Superior temporal gyrus (tissue), 1 donor: ENCODE measurements around the gene ACTR3.

ENCODE experiments used
- DNase-seq: peaks from one replicate; pipeline ENCODE4 v3.0.0-alpha.2; 2016; ENCODE audit errors: extremely low spot score

Gene ACTR3

DNA sequence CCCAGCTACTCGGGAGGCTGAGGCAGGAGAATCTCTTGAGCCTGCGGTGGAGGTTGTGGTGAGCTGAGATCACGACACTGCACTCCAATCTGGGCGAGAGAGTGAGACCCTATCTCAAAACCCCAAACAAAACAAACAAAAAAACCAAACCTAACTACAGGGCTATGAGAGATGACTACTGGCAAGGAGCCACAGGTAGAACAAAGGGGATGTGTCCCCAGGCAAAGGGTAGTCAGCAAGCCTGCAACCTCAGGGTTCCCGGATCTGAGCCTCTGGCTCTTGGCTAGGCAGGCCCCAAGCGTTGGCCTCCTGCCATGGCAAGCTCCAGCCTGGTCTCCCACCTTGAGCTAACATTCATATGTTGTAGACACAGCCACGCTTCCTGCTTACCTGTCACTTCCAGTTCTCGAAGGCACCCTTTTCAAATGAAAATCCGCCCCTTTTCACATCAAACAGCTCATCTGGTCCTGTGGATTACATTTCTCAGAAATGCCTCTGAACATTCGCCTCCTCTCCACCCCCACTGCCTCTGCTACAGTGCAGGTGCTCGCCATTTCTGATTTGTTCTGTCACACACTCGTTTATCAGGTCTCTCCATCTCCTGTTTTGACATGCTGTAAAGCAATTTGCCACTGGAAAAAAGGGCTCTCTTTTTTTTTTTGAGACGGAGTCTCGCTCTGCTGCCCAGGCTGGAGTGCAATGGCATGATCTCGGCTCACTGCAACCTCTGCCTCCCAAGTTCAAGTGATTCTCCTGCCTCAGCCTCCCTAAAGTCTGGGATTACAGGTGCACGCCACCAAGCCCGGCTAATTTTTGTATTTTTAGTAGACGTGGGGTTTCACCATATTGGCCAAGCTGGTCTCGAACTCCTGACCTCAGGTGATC lies 13.1 kb upstream of the ACTR3 start:
- DNase-seq: no peak

- DNase-seq: no peak
These were observed 11.9 kb upstream of the ACTR3 start for GRCh38 chr2:113877711-113878598.

DNA sequence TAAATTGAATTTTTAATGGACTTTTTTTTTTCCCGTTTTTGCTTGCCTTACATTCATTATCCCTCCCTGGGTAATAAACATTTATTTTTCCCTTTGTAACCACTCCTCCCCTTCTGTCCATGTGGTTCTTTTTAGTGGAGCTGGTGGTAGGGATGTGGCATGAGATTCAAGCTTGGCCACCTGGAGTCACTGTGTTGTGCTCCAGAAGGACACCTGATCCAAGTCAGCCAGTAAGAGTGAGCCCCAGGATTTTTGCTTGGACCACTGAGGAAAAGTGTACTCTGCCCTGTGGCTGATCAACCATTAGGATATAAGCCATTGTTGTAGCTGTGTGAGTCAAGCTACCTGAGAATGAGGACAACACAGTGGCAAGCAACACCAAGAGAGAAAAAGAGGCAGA lies 11.1 kb upstream of the ACTR3 start:
- DNase-seq: no peak

DNA sequence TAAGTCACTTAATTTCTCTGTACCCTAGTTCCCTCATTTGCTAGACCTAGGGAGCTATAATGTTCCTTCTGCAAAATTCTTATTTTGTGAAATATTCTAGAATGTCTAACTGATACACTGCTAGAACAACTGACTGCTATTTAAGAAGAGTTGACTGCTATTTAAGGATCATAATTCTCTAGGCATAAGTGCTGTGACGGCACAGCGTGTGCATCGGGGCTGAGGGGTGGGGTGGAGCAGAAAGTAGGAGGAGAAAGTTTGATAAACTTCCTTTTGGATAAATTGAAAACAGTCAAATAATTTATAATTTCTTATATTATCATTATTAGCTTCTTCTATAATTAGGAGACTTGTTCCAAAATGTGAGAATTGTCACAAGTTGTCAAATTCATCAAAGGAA lies 10.4 kb upstream of the ACTR3 start:
- DNase-seq: no peak

DNA sequence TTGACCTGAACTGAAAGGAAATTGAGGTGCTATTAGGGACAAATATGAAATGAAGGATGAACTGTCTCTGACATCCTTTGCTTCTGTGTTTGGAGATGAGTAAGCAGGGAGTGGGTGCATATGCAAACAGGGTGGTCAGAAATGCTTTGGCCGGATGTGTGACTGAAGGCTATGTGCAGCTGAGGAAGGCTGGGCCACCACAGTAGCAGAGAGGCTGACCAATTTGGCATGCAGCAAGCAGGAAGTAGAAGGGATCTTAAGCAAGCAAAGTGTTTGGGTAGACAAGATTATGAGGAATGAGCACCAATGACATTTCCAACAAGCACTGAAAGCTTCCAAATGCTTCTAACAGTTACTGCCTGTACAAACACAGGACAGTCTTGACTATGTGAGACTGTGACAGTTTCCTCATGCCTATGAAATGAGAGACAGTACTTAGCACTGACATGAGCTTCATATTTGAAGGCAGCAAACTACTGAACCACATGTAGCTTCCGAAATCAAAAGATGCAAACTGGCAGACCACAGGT lies 3.3 kb upstream of the ACTR3 start:
- DNase-seq: no peak

- DNase-seq: no peak
These were observed 2.7 kb upstream of the ACTR3 start for GRCh38 chr2:113887009-113887792.

DNA sequence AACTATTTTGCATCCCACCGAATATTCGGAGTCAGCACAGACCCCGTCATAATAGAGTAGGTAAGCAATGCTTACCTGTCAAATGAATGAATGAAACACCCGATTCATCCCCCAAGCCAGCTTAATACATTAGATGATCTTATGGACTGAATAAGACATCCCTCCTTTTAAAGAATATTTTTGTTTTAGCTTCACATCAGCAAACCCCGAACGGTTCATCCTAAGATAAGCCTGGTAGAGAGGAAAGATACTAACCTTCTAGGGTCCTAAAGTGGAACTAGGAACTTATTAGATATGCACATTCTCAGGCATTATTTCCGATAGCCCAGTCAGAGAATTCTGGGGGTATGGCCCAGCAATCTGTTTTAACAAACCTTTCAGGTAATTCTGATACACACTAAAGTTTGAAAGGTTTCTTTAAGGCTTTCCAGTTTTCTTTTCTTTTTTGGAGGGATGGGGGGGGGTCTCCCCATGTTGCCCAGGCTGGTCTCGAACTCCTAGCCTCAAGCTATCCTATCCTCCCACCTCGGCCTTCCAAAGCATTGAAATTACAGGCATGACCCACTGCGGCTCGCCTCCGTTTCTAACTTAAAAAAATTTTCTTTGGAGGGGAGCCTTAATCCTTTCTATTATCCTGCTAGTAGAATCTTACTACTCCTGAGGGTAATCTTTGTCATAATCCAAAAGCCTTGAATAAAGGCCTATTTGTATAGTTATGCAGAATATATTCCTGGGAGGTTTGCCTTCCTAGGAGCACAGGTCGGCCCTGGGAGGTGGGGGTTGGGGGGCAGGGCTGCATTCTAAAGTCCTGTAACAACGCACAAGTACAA lies 1.0 kb upstream of the ACTR3 start:
- DNase-seq: no peak

GRCh38 chr2:113890253-113891235 lies 655 bp downstream of the ACTR3 start:
- peak; percentile 83 for DNase-seq

GRCh38 chr2:113891265-113891959 lies 1.5 kb downstream of the ACTR3 start:
- no peak for DNase-seq

DNA sequence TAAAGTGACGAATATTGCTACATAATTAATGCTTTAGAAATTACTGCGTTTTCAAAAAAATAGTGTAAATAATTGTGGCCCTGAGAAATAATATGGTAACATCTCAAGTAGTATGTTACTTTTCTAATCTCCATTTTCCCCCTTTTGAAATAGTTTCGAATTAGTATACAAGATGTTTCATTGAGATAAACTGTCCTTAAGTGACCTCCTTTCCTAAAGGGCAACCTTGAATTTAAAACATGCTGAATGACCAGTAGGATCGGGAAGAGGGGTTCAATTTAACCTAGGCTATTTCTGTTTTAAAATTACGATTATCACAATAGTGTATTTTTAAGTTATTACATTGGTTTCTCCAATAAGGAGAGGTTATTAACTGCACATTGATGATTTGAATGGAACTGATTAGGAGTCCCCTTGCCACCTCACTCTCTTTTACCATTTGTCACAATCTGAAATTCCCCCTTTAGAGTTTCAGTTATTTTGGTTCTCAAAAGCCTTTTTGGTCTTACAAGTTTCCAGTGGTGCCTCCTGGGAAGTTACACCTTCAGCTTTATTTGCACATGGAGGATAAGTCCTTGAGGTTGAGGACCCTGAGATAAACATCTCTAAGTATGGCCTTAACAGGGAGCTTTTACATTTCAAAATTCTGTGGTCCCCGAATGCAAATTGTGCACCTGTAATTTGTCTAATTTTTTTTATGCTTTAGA lies 2.3 kb downstream of the ACTR3 start:
- no peak for DNase-seq

DNA sequence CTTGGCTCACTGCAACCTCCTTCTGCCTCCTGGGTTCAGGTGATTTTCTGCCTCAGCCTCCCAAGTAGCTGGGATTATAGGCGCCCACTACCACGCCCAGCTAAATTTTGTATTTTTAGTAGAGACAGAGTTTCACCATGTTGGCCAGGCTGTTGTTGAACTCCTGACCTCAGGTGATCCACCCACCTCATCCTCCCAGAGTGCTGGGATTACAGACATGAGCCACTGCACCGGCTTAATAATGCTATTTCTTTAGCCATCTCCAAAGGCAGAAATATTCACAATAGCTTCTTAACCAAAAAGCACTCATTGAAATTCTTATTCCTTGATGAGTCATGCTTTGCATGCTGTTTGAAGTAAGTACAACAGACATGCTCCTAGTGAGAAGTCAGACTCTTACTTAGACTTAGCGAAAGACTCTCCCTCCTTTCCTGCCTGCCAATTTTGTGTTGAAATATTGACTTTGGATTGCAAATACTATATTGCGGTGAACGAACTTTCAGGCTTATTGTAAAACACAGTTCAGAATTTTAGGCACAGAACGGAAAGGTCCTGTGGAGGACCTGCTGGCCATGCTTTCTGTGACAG lies 4.4 kb downstream of the ACTR3 start:
- DNase-seq: no peak

DNA sequence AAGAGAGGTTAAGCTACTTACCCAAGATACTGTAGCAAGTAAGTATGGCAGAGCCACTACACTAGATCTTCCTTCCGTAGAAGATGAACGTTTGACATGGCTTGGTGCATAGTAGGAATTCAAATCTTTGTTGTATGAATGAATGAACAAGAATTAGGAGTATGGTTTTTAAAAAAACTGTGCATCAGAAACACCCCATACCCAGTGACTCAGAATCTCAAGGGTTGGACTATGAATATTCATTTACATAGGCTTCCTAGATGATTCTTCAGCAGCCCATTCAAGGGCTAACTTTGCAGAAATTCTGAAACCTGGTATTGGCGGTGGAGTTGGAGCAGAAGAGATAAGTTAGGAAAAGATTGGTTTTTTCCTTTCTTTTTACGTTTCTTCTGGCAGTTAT lies 5.4 kb downstream of the ACTR3 start:
- DNase-seq: no peak

DNA sequence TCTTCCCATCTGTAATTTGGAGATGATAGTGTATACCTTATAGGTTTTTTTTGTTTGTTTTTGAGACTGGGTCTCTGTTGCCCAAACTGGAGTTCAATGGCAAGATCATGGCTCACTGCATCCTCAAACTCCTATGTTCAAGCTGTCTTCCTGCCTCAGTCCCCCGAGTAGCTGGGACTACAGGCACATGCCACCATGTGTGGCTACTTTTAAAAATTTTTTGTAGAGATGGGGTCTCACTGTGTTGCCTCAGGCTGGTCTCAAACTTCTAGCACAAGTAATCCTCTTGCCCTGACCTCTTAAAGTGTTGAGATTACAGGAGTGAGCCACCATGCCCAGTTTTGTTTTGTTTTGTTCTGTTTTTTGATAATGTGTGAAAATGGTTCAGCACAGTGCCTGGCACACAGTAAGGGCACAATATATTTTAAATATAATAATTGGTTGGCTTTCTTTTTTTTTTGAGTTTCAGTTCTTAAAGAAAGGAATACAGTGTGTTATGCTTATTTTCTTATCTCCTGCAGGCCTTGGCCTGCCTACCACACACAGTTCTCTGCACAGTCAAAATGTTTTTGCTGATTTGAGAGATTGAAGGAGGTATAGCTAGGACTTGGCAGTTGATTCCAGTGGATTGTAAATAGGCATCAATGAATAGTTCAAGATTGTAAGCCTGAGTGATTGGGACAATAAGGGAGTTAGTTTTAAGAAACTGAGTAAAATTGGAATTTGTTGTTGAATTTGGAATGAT lies 6.1 kb downstream of the ACTR3 start:
- no peak for DNase-seq

- DNase-seq: no peak
These were observed 6.9 kb downstream of the ACTR3 start for GRCh38 chr2:113896791-113897190.

GRCh38 chr2:113898081-113898480 lies 8.2 kb downstream of the ACTR3 start:
- no peak for DNase-seq

GRCh38 chr2:113899166-113899565 lies 9.3 kb downstream of the ACTR3 start:
- DNase-seq: no peak

- DNase-seq: no peak
These were observed 12.1 kb downstream of the ACTR3 start for GRCh38 chr2:113901943-113902342.
